GM12892 (cell line): ENCODE measurements around the gene THAP5.
"Not testable (repeated sequence)": the region's sequence is repeated elsewhere in the genome, so short reads cannot be mapped to it uniquely, and the experiment has no call there.

ENCODE experiments used
- DNase-seq: peaks from one replicate; pipeline ENCODE4 v3.0.0; 2011; ENCODE audit not compliant: insufficient read length
- FAIRE-seq: peaks from 2 replicates; lab custom pipeline; 2011; peaks lifted over from hg19 to GRCh38; lab: Jason Lieb, UNC
- POLR2A ChIP-seq: IDR thresholded peaks from 2 replicates; pipeline ENCODE4 v1.6.1; 2011; ENCODE audit warnings: low read depth, low read length, control low read depth
- POLR2AphosphoS5 ChIP-seq: IDR thresholded peaks from 2 replicates; pipeline ENCODE4 v1.6.1; 2011; ENCODE audit warnings: low read depth, low read length, control low read depth
- TAF1 ChIP-seq: IDR thresholded peaks from 2 replicates; pipeline ENCODE4 v1.6.1; 2011; ENCODE audit warnings: low read depth, mild to moderate bottlenecking, control low read depth, low read length, borderline replicate concordance

THAP5 gene

GRCh38 chr7:108580298-108580697, 10.8 kb upstream of the THAP5 start:
- FAIRE-seq: no peak

GRCh38 chr7:108578937-108579336, 9.4 kb upstream of the THAP5 start:
- DNase-seq (no peak), FAIRE-seq (no peak)
- no peak for TF ChIP-seq POLR2AphosphoS5
- no peak for TF ChIP-seq TAF1
- no peak for TF ChIP-seq POLR2A

More at GRCh38 chr7:108580298-108580697, 10.8 kb upstream of the THAP5 start:
- DNase-seq: no peak
- TF ChIP-seq POLR2AphosphoS5 (no peak), POLR2A (no peak), TAF1 (no peak)

- TF ChIP-seq TAF1 (no peak), POLR2AphosphoS5 (no peak), POLR2A (no peak)
- FAIRE-seq (no peak), DNase-seq (no peak)
Measured at GRCh38 chr7:108576116-108576515, 6.6 kb upstream of the THAP5 start.

- FAIRE-seq: no peak
Measured at GRCh38 chr7:108575156-108575555, 5.7 kb upstream of the THAP5 start.

GRCh38 chr7:108572480-108572879, 3.0 kb upstream of the THAP5 start:
- DNase-seq: no peak
- TF ChIP-seq TAF1 (no peak), POLR2AphosphoS5 (no peak), POLR2A (no peak)
- FAIRE-seq: no peak

More at GRCh38 chr7:108575156-108575555, 5.7 kb upstream of the THAP5 start:
- DNase-seq: no peak
- no peak for TF ChIP-seq TAF1
- TF ChIP-seq POLR2A: no peak
- TF ChIP-seq POLR2AphosphoS5: no peak

- DNase-seq: no peak
Measured at GRCh38 chr7:108570146-108570755, 745 bp upstream of the THAP5 start.

GRCh38 chr7:108568801-108569380, 615 bp downstream of the THAP5 start:
- TF ChIP-seq TAF1 (no peak), POLR2A (no peak)
- FAIRE-seq (peak; percentile 14), DNase-seq (no peak)

More at GRCh38 chr7:108570146-108570755, 745 bp upstream of the THAP5 start:
- FAIRE-seq: peak; percentile 84
- TF ChIP-seq POLR2A (no peak), POLR2AphosphoS5 (no peak), TAF1 (no peak)

- no peak for FAIRE-seq
- TF ChIP-seq POLR2AphosphoS5: no peak
- TF ChIP-seq POLR2A: no peak
- no peak for TF ChIP-seq TAF1
- no peak for DNase-seq
Measured at GRCh38 chr7:108565987-108566386, 3.5 kb downstream of the THAP5 start.

GRCh38 chr7:108561047-108561619, 8.4 kb downstream of the THAP5 start:
- no peak for DNase-seq
- no peak for FAIRE-seq
- TF ChIP-seq TAF1 (no peak), POLR2AphosphoS5 (no peak), POLR2A (no peak)

- no peak for TF ChIP-seq POLR2AphosphoS5
- no peak for TF ChIP-seq POLR2A
- no peak for TF ChIP-seq TAF1
- DNase-seq (no peak), FAIRE-seq (no peak)
Measured at GRCh38 chr7:108559253-108559652, 10.3 kb downstream of the THAP5 start.

GRCh38 chr7:108557617-108558016, 11.9 kb downstream of the THAP5 start:
- TF ChIP-seq POLR2A (no peak), POLR2AphosphoS5 (no peak), TAF1 (no peak)
- no peak for FAIRE-seq

GRCh38 chr7:108557191-108557590, 12.3 kb downstream of the THAP5 start:
- TF ChIP-seq POLR2A: no peak
- TF ChIP-seq POLR2AphosphoS5: no peak
- no peak for TF ChIP-seq TAF1
- no peak for DNase-seq
- no peak for FAIRE-seq

More at GRCh38 chr7:108557617-108558016, 11.9 kb downstream of the THAP5 start:
- no peak for DNase-seq

GRCh38 chr7:108556665-108557064, 12.8 kb downstream of the THAP5 start:
- FAIRE-seq: not testable (repeated sequence)

GRCh38 chr7:108548141-108548896, 21.2 kb downstream of the THAP5 start:
- DNase-seq, FAIRE-seq: not testable (repeated sequence)

More at GRCh38 chr7:108556665-108557064, 12.8 kb downstream of the THAP5 start:
- not testable (repeated sequence) for DNase-seq
